Tibial nerve (tissue), 4 donors: ENCODE data around the gene UGT1A4.

Experiments used
- CTCF ChIP-seq, 5 experiments: fragments of 200-600 bp in 3 of 5; fragments of 450-650 bp in 2 of 5; sonication (generic) in 3 of 5; IDR thresholded peaks; one replicate each; pipeline ENCODE4 v1.5.1; 2016 to 2019; ENCODE audit warnings: antibody characterized with exemption in 5 of 5, mild to moderate bottlenecking in 3 of 5, moderate library complexity in 2 of 5
- EP300 ChIP-seq, 2 donors: sonication (generic); formaldehyde crosslinking; IDR thresholded peaks; one replicate each; pipeline ENCODE4 v1.6.1; 2017; ENCODE audit warnings: antibody characterized with exemption in 2 of 2, mild to moderate bottlenecking in 1 of 2
- POLR2A ChIP-seq, 2 donors: fragments of 450-650 bp; IDR thresholded peaks; one replicate each; pipeline ENCODE4 v1.6.1; 2017; ENCODE audit warnings: antibody characterized with exemption in 2 of 2, mild to moderate bottlenecking in 2 of 2, moderate library complexity in 2 of 2

GRCh38 chr2:233816334-233816733, 97.8 kb downstream of the UGT1A4 start:
- TF ChIP-seq EP300 (IDR thresholded peaks at IDR 0.05) (no peak), CTCF (IDR thresholded peaks at IDR 0.05) (no peak), POLR2A (IDR thresholded peaks at IDR 0.05) (no peak)
